ENCODE measurements around the gene KCNIP4.

- TF ChIP-seq POLR2AphosphoS5 (IDR thresholded peaks at IDR 0.05) (no peak), POLR2A (IDR thresholded peaks at IDR 0.05) (no peak)
Observed at GRCh38 chr4:21845663-21846062, 102.9 kb downstream of the KCNIP4 start.
